H9 (cell line): ENCODE data around the gene MNAT1. TPM values are rescaled to one million over a fixed set of nuclear protein-coding genes. Genes with fewer than 3 reads are reported as not detected.
A peak's percentile ranks its signal among the peaks of the same experiment; 100 is the strongest.

Experiments
- DNase-seq: peaks from one replicate; pipeline ENCODE4 v3.0.0-alpha.2; 2017
- H2AFZ ChIP-seq: one replicate; pipeline ENCODE4 v1.6.1; 2013; ENCODE audit warnings: mild to moderate bottlenecking, low read length, control low read depth, moderate library complexity
- H2AK5ac ChIP-seq: 2 replicates; pipeline ENCODE4 v1.6.1; 2013; ENCODE audit warnings: low read length, control low read depth, mixed read lengths; ENCODE audit not compliant: insufficient read length
- H2BK120ac ChIP-seq: one replicate; pipeline ENCODE4 v1.6.1; 2013; ENCODE audit warnings: low read depth, mild to moderate bottlenecking, low read length, control low read depth, inconsistent platforms; ENCODE audit not compliant: poor library complexity, severe bottlenecking
- H2BK12ac ChIP-seq: 2 replicates; pipeline ENCODE4 v1.6.1; 2013; ENCODE audit warnings: low read length, control low read depth, mixed read lengths, low read depth; ENCODE audit not compliant: insufficient read length
- H2BK15ac ChIP-seq: 2 replicates; pipeline ENCODE4 v1.6.1; 2013; ENCODE audit warnings: low read depth, low read length, control low read depth
- H2BK20ac ChIP-seq: one replicate; pipeline ENCODE4 v1.6.1; 2013; ENCODE audit warnings: low read depth, mild to moderate bottlenecking, low read length, control low read depth, inconsistent platforms; ENCODE audit not compliant: poor library complexity, severe bottlenecking
- H2BK5ac ChIP-seq: 2 replicates; pipeline ENCODE4 v1.6.1; 2013; ENCODE audit warnings: low read length, control low read depth, mixed read lengths; ENCODE audit not compliant: insufficient read length
- H3K14ac ChIP-seq: 2 replicates; pipeline ENCODE4 v1.6.1; 2013; ENCODE audit warnings: low read length, control low read depth; ENCODE audit not compliant: insufficient read depth
- H3K18ac ChIP-seq: 2 replicates; pipeline ENCODE4 v1.6.1; 2013; ENCODE audit warnings: low read depth, mild to moderate bottlenecking, mixed read lengths, low read length, control low read depth; ENCODE audit not compliant: insufficient read length
- H3K23ac ChIP-seq: 2 replicates; pipeline ENCODE4 v1.6.1; 2013; ENCODE audit warnings: low read length, control low read depth, mixed read lengths, low read depth; ENCODE audit not compliant: insufficient read length
- H3K23me2 ChIP-seq: 2 replicates; pipeline ENCODE4 v1.6.1; 2013; ENCODE audit warnings: low read depth, mild to moderate bottlenecking, mixed read lengths, low read length, control low read depth; ENCODE audit not compliant: insufficient read length, poor library complexity, severe bottlenecking
- H3K27ac ChIP-seq: 2 replicates; pipeline ENCODE4 v1.5.1; 2013; ENCODE audit warnings: low read length, control low read depth, mixed read lengths, low read depth; ENCODE audit not compliant: insufficient read length
- H3K27me3 ChIP-seq: 2 replicates; pipeline ENCODE4 v1.6.1; 2013; ENCODE audit warnings: low read length, control low read depth, inconsistent platforms; ENCODE audit not compliant: insufficient read depth
- H3K4ac ChIP-seq: 2 replicates; pipeline ENCODE4 v1.6.1; 2013; ENCODE audit warnings: low read depth, mild to moderate bottlenecking, control low read depth, inconsistent platforms, low read length, moderate library complexity
- H3K4me1 ChIP-seq: 2 replicates; pipeline ENCODE4 v1.6.1; 2013; ENCODE audit warnings: low read length, control low read depth, inconsistent platforms; ENCODE audit not compliant: insufficient read depth
- H3K4me2 ChIP-seq: 2 replicates; pipeline ENCODE4 v1.6.1; 2013; ENCODE audit warnings: low read length, control low read depth, mixed read lengths; ENCODE audit not compliant: insufficient read length, insufficient read depth
- H3K56ac ChIP-seq: 2 replicates; pipeline ENCODE4 v1.6.1; 2013; ENCODE audit warnings: low read depth, mild to moderate bottlenecking, mixed read lengths, low read length, control low read depth; ENCODE audit not compliant: insufficient read length
- H3K79me1 ChIP-seq: 2 replicates; pipeline ENCODE4 v1.6.1; 2013; ENCODE audit warnings: low read depth, mild to moderate bottlenecking, moderate library complexity, low read length, control low read depth, inconsistent platforms; ENCODE audit not compliant: insufficient read depth, poor library complexity, severe bottlenecking
- H3K79me2 ChIP-seq: 2 replicates; pipeline ENCODE4 v1.6.1; 2013; ENCODE audit warnings: low read length, control low read depth, inconsistent platforms; ENCODE audit not compliant: insufficient read depth
- H3K9ac ChIP-seq: 2 replicates; pipeline ENCODE4 v1.6.1; 2013; ENCODE audit warnings: low read length, control low read depth, mixed read lengths; ENCODE audit not compliant: insufficient read length; ENCODE audit errors: extremely low read depth
- H3K9me3 ChIP-seq: one replicate; pipeline ENCODE4 v1.6.1; 2013; ENCODE audit warnings: low read depth, low read length, inconsistent platforms; ENCODE audit not compliant: control insufficient read depth
- H3T11ph ChIP-seq: one replicate; pipeline ENCODE4 v1.6.1; 2013; ENCODE audit warnings: mild to moderate bottlenecking, low read length, control low read depth, inconsistent platforms
- H4K20me1 ChIP-seq: one replicate; pipeline ENCODE4 v1.6.1; 2013; ENCODE audit not compliant: control insufficient read depth, insufficient read length, insufficient read depth
- H4K5ac ChIP-seq: 2 replicates; pipeline ENCODE4 v1.6.1; 2013; ENCODE audit warnings: low read depth, mild to moderate bottlenecking, mixed read lengths, low read length, control low read depth; ENCODE audit not compliant: insufficient read length
- H4K8ac ChIP-seq: replicated peaks from 2 replicates; pipeline ENCODE4 v1.6.1; 2013; ENCODE audit warnings: low read length, control low read depth, mixed read lengths, low read depth; ENCODE audit not compliant: insufficient read length
- H4K91ac ChIP-seq: 2 replicates; pipeline ENCODE4 v1.6.1; 2013; ENCODE audit warnings: low read depth, mild to moderate bottlenecking, moderate library complexity, mixed read lengths, low read length, control low read depth; ENCODE audit not compliant: insufficient read length
- H3K27ac Mint-ChIP-seq, 3 experiments: 2 replicates in 2 of 3; 3 replicates in 1 of 3; pipeline ENCODE4 v1.8.0; 2020 to 2021; ENCODE audit warnings: mixed read lengths in 3 of 3, mild to moderate bottlenecking in 1 of 3, moderate library complexity in 1 of 3
- H3K27me3 Mint-ChIP-seq: 2 replicates; pipeline ENCODE4 v1.8.0; 2021; ENCODE audit warnings: low read depth, mild to moderate bottlenecking, moderate library complexity, mixed read lengths
- H3K36me3 Mint-ChIP-seq, 3 experiments: 2 replicates in 2 of 3; 3 replicates in 1 of 3; pipeline ENCODE4 v1.8.0; 2020 to 2021; ENCODE audit warnings: low read depth in 3 of 3, mixed read lengths in 3 of 3; ENCODE audit not compliant: insufficient read depth in 1 of 3
- H3K4me1 Mint-ChIP-seq, 2 experiments: 2 replicates each; pipeline ENCODE4 v1.8.0; 2020; ENCODE audit warnings: mixed read lengths in 2 of 2
- H3K4me3 Mint-ChIP-seq, 2 experiments: 2 replicates in 1 of 2; 3 replicates in 1 of 2; pipeline ENCODE4 v1.8.0; 2020 to 2021; ENCODE audit warnings: mild to moderate bottlenecking in 2 of 2, mixed read lengths in 2 of 2, moderate library complexity in 1 of 2
- H3K9me3 Mint-ChIP-seq, 2 experiments: 2 replicates in 1 of 2; 3 replicates in 1 of 2; pipeline ENCODE4 v1.8.0; 2020; ENCODE audit warnings: mild to moderate bottlenecking in 2 of 2, mixed read lengths in 2 of 2, moderate library complexity in 1 of 2
- CTCF ChIP-seq: fragments of 200-600 bp; sonication (generic); conservative IDR thresholded peaks from 3 replicates; pipeline ENCODE4 v1.8.0; 2021; ENCODE audit warnings: antibody characterized with exemption, mild to moderate bottlenecking
- WGBS: extraction: QIAGEN DNeasy Blood & Tissue Kit; methylation state at CpG from one replicate; pipeline ENCODE4 v1.1.7; 2013; ENCODE audit warnings: missing lambda C conversion rate, low lambda C conversion rate, mixed read lengths; ENCODE audit not compliant: insufficient read length; ENCODE audit errors: extremely low coverage; 5-methylcytosine and 5-hydroxymethylcytosine counted together
- total RNA-seq: library from RNA; stranded (reverse); gene quantifications from 2 replicates; pipeline ENCODE4 v1.2.1, GENCODE V29; 2021

The MNAT1 gene
- total RNA-seq, 1 experiment from 2014 or later: 43.1 TPM

GRCh38 chr14:60758885-60759284 is 24.3 kb downstream of the MNAT1 start:
- WGBS: no CpG with 5 or more reads among the region's 2 CpGs
- no peak overlapping the region for H3K56ac ChIP-seq
- peaks cover 4% of the 10 kb centered on the region; the same call in 1 of the 2 replicates for H3K79me2 ChIP-seq
- H3T11ph ChIP-seq: no peak overlapping the region
- DNase-seq: no peak
- peaks cover 3% of the 10 kb centered on the region; the same call in 1 of the 2 replicates for H3K4me1 ChIP-seq
- no peak overlapping the region for H2BK20ac ChIP-seq
- H3K36me3 Mint-ChIP-seq: no peaks in the 10 kb centered on the region
- H3K9me3 Mint-ChIP-seq: no peaks in the 10 kb centered on the region
- H3K27me3 Mint-ChIP-seq: no peaks in the 10 kb centered on the region
- H3K14ac ChIP-seq: no peak overlapping the region
- no peak overlapping the region for H4K5ac ChIP-seq
- H3K23me2 ChIP-seq: no peaks in the 10 kb centered on the region
- H3K9ac ChIP-seq: no peak overlapping the region
- H2AFZ ChIP-seq: no peak overlapping the region
- no peaks in the 10 kb centered on the region for H3K27me3 ChIP-seq
- H3K18ac ChIP-seq: no peak overlapping the region
- H3K9me3 ChIP-seq: no peaks in the 10 kb centered on the region
- H3K4me3 Mint-ChIP-seq: no peak overlapping the region
- no peak for TF ChIP-seq CTCF
- H3K4me2 ChIP-seq: no peak overlapping the region
- H3K4ac ChIP-seq: no peak overlapping the region
- H3K27ac Mint-ChIP-seq: peak overlapping the region; percentile 83 to 99 (median 94); a peak in 6 of 7 replicates
- H3K79me1 ChIP-seq: no peaks in the 10 kb centered on the region
- peaks cover 64 to 69% of the 10 kb centered on the region in 2 experiments for H3K4me1 Mint-ChIP-seq
- no peak overlapping the region for H4K8ac ChIP-seq
- no peak overlapping the region for H2BK15ac ChIP-seq
- no peak overlapping the region for H2BK5ac ChIP-seq
- no peak overlapping the region for H4K91ac ChIP-seq
- H4K20me1 ChIP-seq: no peaks in the 10 kb centered on the region
- H2BK12ac ChIP-seq: no peak overlapping the region
- H2BK120ac ChIP-seq: peak overlapping the region; percentile 61
- H3K27ac ChIP-seq: peak overlapping the region; percentile 87
- H3K23ac ChIP-seq: no peak overlapping the region
- H2AK5ac ChIP-seq: no peak overlapping the region
